Esophagus squamous epithelium (tissue), 5 donors: ENCODE results near the gene HPD. TPM values are rescaled to one million over a fixed set of nuclear protein-coding genes. Genes with fewer than 3 reads are reported as not detected.
A peak's percentile ranks its signal among the peaks of the same experiment; 100 is the strongest.
"Not testable (repeated sequence)": the region's sequence is repeated elsewhere in the genome, so short reads cannot be mapped to it uniquely, and the experiment has no call there.

ENCODE experiments used
- DNase-seq: peaks from one replicate; lab custom pipeline; 2025; lab: John Stamatoyannopoulos, UW
- H3K27ac ChIP-seq, 4 donors: fragments of 200-600 bp; sonication (generic); one replicate each; pipeline ENCODE4 v1.5.1; 2016 to 2019; ENCODE audit warnings: mild to moderate bottlenecking in 1 of 4
- H3K27me3 ChIP-seq, 4 donors: fragments of 200-600 bp; sonication (generic); 1 replicate in 3 of 4; 2 replicates in 1 of 4; pipeline versions ENCODE4 v1.5.1 to v1.6.0; 2017 to 2021; ENCODE audit warnings: antibody characterized with exemption in 1 of 4
- H3K36me3 ChIP-seq, 3 donors: fragments of 200-600 bp; sonication (generic); one replicate each; pipeline ENCODE4 v1.5.1; 2016 to 2019
- H3K4me1 ChIP-seq, 3 donors: fragments of 200-600 bp; sonication (generic); one replicate each; pipeline ENCODE4 v1.5.1; 2017 to 2019
- H3K4me3 ChIP-seq, 4 donors: fragments of 200-600 bp; sonication (generic); 1 replicate in 3 of 4; 2 replicates in 1 of 4; pipeline ENCODE4 v1.5.1; 2016 to 2019; ENCODE audit warnings: mild to moderate bottlenecking in 2 of 4, moderate library complexity in 1 of 4
- H3K9me3 ChIP-seq, 3 donors: fragments of 200-600 bp; sonication (generic); one replicate each; pipeline ENCODE4 v1.5.1; 2016 to 2019
- CTCF ChIP-seq, 6 experiments: fragments of 450-650 bp in 4 of 6; fragments of 200-600 bp in 2 of 6; sonication (generic) in 2 of 6; IDR thresholded peaks; one replicate each; pipeline ENCODE4 v1.5.1; 2016 to 2019; ENCODE audit warnings: antibody characterized with exemption in 6 of 6, mild to moderate bottlenecking in 4 of 6, moderate library complexity in 4 of 6
- POLR2A ChIP-seq, 4 donors: fragments of 450-650 bp; IDR thresholded peaks; one replicate each; pipeline ENCODE4 v1.6.1; 2017; ENCODE audit warnings: antibody characterized with exemption in 4 of 4, mild to moderate bottlenecking in 4 of 4, moderate library complexity in 3 of 4
- WGBS, 2 donors: methylation state at CpG; one replicate each; pipeline ENCODE4 v1.1.5; 2018; 5-methylcytosine and 5-hydroxymethylcytosine counted together
- intact Hi-C: fragments of 100-400 bp; cut with DNase I; formaldehyde crosslinking; loops from one replicate; pipeline ENCODE4 v1.15.0; 2022
- total RNA-seq, 4 donors: library from RNA; depleted of rRNA; stranded (reverse); fragments of >200 nt; gene quantifications; one replicate each; pipeline ENCODE4 v1.1.0, GENCODE V29; 2016
- donor health status: DM: yes; HTN: yes; CAD: no.

The HPD gene
- total RNA-seq, 4 donors from 2014 or later: 1.3 TPM; not detected in 3

- 86 to 92% methylated on average over 2 to 7 of the region's 11 CpGs for WGBS, 2 donors
Measured at GRCh38 chr12:121857322-121858246, 1.1 kb downstream of the HPD start.

GRCh38 chr12:121852392-121852791 is 6.3 kb downstream of the HPD start:
- H3K4me1 ChIP-seq, H3K27me3 ChIP-seq, intact Hi-C loops, H3K36me3 ChIP-seq, H3K9me3 ChIP-seq, DNase-seq, H3K4me3 ChIP-seq, H3K27ac ChIP-seq: not testable (repeated sequence)
- 61 to 62% methylated on average over 3 of the region's 3 CpGs for WGBS, 2 donors

More at GRCh38 chr12:121857322-121858246, 1.1 kb downstream of the HPD start:
- Histone ChIP-seq H3K27me3 (peaks cover 0 to 5% (median 0%) of the 10 kb centered on the region in 4 donors), H3K4me3 (no peak overlapping the region), H3K36me3 (no peaks in the 10 kb centered on the region), H3K27ac (peak overlapping the region in 3 of 4 donors; percentile 85 to 88 (median 87)), H3K9me3 (no peaks in the 10 kb centered on the region), H3K4me1 (peaks cover 0 to 25% (median 8%) of the 10 kb centered on the region in 3 donors)
- TF ChIP-seq CTCF (IDR thresholded peaks at IDR 0.05) (no peak), POLR2A (IDR thresholded peaks at IDR 0.05) (no peak)
- no peak for DNase-seq
- intact Hi-C loops: no loop called here

GRCh38 chr12:121849665-121850064 is 9.0 kb downstream of the HPD start:
- DNase-seq: no peak
- Histone ChIP-seq H3K27ac (no peak overlapping the region), H3K4me1 (no peaks in the 10 kb centered on the region), H3K4me3 (no peak overlapping the region), H3K9me3 (no peaks in the 10 kb centered on the region), H3K27me3 (peaks cover 0 to 4% (median 0%) of the 10 kb centered on the region in 4 donors), H3K36me3 (no peaks in the 10 kb centered on the region)
- TF ChIP-seq CTCF (IDR thresholded peaks at IDR 0.05): no peak
- no peak for TF ChIP-seq POLR2A (IDR thresholded peaks at IDR 0.05)
- intact Hi-C loops: no loop called here
- 67 to 86% methylated on average over 5 to 9 of the region's 13 CpGs for WGBS, 2 donors

GRCh38 chr12:121849211-121849610 is 9.4 kb downstream of the HPD start:
- intact Hi-C loops: no loop called here
- H3K27ac ChIP-seq: no peak overlapping the region
- TF ChIP-seq POLR2A (IDR thresholded peaks at IDR 0.05): no peak
- TF ChIP-seq CTCF (IDR thresholded peaks at IDR 0.05): no peak

GRCh38 chr12:121845701-121846100 is 13.0 kb downstream of the HPD start:
- H3K27me3 ChIP-seq: no peaks in the 10 kb centered on the region
- H3K27ac ChIP-seq: no peak overlapping the region
- WGBS, 2 donors: 80 to 91% methylated on average over 1 of the region's 1 CpG
- H3K4me3 ChIP-seq: no peak overlapping the region
- TF ChIP-seq CTCF (IDR thresholded peaks at IDR 0.05) (no peak), POLR2A (IDR thresholded peaks at IDR 0.05) (no peak)
- no peaks in the 10 kb centered on the region for H3K36me3 ChIP-seq
- H3K4me1 ChIP-seq: no peaks in the 10 kb centered on the region
- no peak for DNase-seq
- H3K9me3 ChIP-seq: no peaks in the 10 kb centered on the region
- intact Hi-C loops: no loop called here

More at GRCh38 chr12:121849211-121849610, 9.4 kb downstream of the HPD start:
- no peak for DNase-seq
- H3K36me3 ChIP-seq: no peaks in the 10 kb centered on the region
- H3K27me3 ChIP-seq: no peaks in the 10 kb centered on the region
- H3K4me3 ChIP-seq: no peak overlapping the region
- no peaks in the 10 kb centered on the region for H3K9me3 ChIP-seq
- 86 to 91% methylated on average over 5 to 6 of the region's 6 CpGs for WGBS, 2 donors
- H3K4me1 ChIP-seq: no peaks in the 10 kb centered on the region
